CD4-positive, alpha-beta T cell treated with Interleukin-1 beta for 1 hour (primary cell): ENCODE results near the gene KCTD15.

Source experiments
- DNase-seq, 2 donors: peaks; one replicate each; pipeline ENCODE4 v3.0.0-alpha.2; 2020 to 2022

The KCTD15 gene

DNA sequence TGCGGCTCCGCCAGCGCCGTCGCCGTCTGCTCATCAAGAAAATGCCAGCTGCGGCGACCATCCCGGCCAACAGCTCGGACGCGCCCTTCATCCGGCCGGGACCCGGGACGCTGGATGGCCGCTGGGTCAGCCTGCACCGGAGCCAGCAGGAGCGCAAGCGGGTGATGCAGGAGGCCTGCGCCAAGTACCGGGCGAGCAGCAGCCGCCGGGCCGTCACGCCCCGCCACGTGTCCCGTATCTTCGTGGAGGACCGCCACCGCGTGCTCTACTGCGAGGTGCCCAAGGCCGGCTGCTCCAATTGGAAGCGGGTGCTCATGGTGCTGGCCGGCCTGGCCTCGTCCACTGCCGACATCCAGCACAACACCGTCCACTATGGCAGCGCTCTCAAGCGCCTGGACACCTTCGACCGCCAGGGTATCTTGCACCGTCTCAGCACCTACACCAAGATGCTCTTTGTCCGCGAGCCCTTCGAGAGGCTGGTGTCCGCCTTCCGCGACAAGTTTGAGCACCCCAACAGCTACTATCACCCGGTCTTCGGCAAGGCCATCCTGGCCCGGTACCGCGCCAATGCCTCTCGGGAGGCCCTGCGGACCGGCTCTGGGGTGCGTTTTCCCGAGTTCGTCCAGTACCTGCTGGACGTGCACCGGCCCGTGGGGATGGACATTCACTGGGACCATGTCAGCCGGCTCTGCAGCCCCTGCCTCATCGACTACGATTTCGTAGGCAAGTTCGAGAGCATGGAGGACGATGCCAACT is 24.4 kb upstream of the KCTD15 start:
- no peak for DNase-seq

DNA sequence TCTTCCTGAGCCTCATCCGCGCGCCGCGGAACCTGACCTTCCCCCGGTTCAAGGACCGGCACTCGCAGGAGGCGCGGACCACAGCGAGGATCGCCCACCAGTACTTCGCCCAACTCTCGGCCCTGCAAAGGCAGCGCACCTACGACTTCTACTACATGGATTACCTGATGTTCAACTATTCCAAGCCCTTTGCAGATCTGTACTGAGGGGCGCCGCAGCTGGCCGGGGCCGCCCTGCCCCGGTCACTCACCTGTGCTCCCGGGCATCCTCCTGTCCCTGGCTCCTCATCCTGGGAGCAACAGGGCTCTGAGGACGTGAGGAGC is 23.9 kb upstream of the KCTD15 start:
- DNase-seq = no peak

DNA sequence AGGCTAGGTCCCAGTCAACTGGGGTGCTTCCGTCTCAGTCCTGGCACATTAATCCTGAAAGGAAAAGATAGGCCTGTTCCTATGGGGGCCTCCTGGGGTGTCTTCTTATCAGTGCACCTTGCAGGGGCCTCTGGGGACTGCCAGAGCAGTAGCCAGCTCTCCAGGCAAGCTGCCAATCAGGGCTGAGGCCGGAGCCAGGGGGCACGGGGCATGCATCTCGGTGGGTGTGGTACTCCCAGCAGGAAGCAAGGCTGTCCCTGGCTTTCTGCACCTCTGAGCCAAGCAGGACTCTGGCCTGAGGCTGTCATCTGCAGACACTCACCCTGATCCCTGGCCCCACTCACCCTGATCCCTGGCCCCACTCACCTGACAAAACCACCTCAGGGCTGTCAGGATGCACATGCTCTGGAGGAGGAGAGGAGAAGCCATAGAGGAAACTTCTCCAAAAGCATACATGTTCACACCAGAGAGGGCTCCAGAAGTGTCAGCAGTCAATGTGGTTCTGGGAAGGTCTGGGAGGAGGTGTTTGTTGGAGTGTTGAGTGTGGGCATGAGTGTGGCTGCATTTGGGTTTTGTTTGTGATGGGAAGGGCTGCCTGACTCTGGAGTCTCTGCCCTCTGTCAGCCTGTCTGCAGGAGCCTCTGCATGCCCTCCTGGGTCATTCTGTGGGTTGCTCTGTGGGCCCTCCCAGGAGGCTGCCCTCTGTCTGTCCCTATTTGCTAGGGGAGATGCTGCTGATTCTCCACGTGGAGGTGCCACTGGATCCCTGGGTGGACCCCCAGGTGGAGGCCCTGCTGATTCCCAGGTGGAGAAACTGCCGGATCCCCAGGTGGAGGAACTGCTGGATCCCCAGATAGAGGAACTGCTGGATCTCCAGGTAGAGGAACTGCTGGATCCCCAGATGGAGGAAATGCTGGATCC is 22.7 kb upstream of the KCTD15 start:
- no peak for DNase-seq

GRCh38 chr19:33774751-33775150 is 21.9 kb upstream of the KCTD15 start:
- no peak for DNase-seq

GRCh38 chr19:33775731-33776487 is 20.8 kb upstream of the KCTD15 start:
- DNase-seq = no peak

GRCh38 chr19:33777351-33777750 is 19.3 kb upstream of the KCTD15 start:
- DNase-seq = no peak

- DNase-seq = no peak
These were observed 18.9 kb upstream of the KCTD15 start for GRCh38 chr19:33777753-33778088.

DNA sequence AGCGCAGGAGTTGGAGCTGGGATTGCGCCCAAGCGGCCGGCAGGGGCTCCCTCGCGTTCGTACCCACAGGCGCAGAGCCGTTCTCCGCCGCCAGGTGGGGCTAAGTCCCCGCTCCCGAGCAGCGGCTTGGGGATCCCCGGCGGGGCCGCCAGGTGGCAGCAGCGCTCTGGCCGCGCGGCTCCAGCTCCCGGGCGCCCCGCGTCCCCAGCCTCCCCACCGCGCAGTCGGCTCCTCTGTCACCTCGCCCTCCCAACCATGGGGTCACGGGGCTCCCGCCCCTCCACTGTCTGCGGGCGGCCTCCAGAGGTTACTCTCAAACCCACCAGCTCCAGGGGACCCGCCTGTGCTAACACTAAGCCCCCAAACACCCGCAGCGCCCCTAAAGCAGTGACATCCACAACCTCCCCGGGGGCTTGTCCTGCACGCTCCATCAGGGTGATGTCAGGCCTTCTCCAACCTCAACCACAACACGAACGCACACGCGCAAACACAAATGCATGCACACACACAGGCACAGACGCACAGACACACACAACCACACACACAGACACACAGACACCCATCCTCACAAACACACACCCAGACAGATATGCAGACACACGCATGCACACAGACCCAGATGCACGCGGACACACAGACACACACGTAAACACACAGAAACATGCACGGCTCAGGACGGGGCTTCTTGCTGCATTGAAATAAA is 18.4 kb upstream of the KCTD15 start:
- peak; percentile 82 to 84 for DNase-seq

DNA sequence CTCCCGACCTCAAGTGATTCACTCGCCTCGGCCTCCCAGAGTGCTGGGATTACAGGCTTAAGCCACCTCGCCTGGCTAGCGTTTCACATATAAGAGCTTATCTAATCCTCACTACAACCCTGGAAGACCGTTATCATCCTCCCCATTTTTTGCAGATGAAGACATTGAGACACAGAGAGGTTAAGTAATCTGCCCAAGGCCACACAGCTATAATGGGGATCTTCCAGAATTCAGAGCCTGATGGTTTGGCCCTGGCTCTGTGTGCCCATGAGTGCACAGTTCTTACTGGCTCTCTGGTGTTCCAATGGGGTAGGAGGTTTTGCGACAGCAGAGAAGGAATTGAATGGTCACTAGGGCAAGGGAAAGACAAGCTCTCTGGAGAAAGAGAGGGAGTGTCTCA is 16.8 kb upstream of the KCTD15 start:
- DNase-seq = no peak

- no peak for DNase-seq
These were observed 16.4 kb upstream of the KCTD15 start for GRCh38 chr19:33780251-33780650.

DNA sequence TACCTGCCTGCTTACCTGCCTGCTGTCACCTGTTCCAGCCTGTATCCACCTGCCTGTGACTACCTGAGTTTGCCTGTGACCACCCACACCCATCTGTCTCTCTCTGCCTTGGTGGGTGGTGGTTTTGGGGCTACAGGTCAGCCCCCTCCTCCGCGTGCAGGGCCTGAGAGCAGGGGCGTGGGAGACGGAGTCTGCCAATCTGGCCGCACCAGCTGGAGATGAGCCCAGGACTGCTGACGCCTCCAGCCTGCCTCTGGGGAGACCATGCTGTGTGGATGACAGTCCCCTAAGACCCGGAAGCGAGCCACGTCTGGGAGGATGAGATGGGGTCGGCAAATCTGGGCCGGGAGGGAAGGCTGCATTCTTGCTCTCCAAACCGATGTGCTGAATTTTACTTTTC is 15.9 kb upstream of the KCTD15 start:
- DNase-seq = no peak

DNA sequence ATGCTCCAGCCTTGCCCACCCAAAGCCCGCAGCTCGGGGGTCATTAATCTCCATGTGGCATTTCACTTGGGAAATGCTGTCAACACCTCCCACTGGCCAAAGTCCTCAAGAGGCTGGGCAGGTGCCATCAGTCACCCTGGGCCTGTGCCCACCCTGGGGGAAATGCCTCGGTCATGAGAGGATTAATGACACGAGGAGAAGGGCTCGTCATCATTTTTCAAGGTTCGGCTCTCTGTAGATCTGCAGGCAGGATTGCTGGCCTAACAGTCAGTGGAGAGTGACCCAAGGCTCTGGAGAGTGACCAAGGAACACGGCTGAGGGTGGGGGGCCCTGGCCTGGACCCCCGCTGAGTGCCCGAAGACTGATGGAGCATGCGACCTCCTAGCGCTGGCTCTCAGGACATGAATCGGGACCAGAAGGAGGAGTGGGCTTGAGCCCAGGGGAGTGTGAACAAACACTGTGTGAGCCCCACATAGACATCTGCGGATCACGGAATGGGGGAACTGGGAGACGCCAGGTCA is 15.2 kb upstream of the KCTD15 start:
- DNase-seq = no peak

DNA sequence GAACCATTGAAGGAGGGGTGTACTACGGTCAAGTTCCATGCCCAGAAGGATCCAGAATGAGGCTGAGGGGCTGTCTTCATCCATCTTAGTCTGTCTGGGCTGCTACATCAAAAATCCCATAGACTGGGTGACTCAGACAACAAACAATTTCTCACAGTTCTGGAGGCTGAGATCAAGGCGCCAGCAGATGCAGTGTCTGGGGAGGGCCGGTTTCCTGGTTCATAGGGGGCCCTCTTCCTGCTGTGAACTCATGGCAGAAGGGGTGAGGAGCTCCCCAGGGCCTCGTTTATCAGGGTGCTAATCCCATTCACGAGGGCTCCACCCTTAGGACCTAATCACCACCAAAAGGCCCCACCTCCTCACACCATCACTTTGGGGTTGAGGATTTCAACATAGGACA is 14.7 kb upstream of the KCTD15 start:
- no peak for DNase-seq

DNA sequence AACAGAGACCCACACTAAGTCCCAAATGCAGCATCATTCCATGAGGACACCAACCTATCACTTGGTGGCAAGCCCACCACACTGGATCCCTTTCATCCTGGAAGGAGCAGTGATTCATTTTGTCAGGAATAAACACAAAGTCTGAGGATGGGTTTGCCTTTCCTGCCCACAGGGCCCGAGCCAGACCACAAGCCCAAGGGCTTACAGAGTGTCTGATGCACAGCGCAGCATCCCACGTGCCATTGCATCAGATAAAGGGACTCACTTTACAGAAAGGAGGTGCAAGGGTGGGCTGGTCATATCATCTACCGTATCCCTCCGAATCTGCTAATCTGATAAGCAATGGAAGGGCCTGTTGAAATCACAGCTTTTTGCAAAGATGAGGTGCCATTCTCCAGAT is 12.2 kb upstream of the KCTD15 start:
- DNase-seq = no peak

DNA sequence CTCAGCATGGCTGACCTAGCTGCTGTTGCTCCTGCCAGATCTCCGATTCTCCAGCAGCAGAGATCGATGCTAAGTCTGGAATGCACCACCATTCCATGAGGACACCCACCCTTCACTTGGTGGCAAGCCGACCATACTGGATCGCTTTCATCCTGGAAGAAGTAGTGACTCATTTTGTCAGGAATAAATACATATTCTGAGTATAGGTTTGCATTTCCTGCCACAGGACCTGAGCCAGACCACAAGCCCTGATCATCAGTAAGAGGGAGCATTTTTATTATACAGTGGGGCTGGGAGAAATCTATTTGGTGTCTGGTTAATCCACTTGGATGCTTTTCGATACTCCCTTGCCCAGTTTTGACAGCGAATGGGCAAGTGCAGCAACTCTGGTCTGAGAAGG is 10.9 kb upstream of the KCTD15 start:
- DNase-seq = no peak

DNA sequence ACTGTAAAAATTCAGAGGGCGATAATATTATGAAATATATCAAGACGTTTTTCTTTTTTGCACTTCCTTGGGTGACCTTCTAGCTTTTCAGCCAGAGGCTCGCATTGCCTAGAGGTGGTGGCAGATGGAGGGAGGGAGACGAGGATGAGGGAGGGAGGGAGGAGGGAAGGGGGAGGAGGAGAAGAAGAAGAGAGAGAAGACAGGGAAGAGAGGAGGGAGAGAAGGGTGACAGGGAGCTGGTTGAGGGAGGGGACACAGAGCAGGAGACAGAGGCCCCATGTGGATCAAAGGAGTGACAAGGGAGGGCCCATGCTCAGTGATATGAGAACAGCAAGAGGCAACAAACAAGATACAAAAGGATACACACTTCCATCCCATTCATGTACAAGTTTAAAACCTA is 8.0 kb upstream of the KCTD15 start:
- DNase-seq = no peak

DNA sequence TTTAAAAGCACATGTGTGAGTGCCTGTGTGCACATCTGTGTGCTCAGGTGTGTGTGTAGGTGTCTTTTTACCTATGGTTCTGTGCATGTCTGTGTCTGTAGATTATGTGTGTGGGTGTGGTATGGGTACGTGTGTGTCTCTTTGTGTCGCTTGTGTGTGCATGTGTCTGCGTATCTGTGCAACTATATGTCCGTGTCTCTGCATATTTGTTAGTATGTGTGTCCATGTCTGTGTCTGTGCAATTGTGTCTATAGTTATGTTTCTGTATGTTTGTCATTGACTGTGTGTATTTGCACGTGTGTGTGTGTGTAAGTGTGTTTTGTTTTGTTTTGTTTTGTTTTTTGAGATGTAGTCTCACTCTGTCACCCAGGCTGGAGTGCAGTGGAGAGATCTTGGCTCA is 7.3 kb upstream of the KCTD15 start:
- no peak for DNase-seq

GRCh38 chr19:33794683-33795369 is 1.8 kb upstream of the KCTD15 start:
- no peak for DNase-seq

DNA sequence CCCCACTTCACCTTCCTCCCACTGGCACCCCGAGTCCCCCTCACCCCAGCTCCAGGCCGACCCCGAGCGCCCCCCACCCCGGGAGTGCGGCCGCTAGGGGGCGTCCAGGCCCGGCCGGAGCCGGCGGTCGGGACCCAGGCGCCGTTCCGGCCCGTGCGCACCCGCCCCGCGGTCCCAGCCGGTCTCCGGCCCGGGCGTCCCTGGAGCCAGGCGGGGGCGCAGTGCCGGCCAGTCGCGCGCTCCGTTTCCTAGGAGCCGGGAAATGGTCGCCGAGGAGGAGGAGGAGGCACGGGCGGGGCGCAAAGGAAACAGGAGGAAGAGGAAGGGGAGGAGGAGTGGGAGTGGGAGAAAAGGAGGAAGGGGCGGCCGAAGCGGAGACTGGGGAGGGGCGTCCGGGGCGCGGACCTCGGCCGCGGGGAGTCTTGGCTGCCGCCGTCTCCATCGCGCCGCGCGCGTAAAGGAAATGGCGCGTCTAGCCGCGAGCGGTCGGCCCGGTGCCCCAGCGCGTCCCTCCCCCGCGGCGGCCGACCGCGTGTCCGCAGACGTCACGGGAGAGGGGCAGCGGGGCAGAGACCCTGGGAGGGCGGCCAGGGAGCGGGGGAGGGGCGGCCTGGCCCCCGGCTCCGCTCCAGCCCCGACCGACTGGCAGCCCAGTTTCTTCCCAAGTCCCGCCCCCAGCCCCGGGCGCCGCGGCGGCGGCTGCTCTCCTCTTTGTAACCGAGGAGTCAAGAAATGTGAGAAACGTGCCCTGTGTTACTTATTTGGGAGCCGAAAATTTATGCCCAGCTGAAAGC is 1.1 kb upstream of the KCTD15 start:
- peak; percentile 43 to 54 for DNase-seq

DNA sequence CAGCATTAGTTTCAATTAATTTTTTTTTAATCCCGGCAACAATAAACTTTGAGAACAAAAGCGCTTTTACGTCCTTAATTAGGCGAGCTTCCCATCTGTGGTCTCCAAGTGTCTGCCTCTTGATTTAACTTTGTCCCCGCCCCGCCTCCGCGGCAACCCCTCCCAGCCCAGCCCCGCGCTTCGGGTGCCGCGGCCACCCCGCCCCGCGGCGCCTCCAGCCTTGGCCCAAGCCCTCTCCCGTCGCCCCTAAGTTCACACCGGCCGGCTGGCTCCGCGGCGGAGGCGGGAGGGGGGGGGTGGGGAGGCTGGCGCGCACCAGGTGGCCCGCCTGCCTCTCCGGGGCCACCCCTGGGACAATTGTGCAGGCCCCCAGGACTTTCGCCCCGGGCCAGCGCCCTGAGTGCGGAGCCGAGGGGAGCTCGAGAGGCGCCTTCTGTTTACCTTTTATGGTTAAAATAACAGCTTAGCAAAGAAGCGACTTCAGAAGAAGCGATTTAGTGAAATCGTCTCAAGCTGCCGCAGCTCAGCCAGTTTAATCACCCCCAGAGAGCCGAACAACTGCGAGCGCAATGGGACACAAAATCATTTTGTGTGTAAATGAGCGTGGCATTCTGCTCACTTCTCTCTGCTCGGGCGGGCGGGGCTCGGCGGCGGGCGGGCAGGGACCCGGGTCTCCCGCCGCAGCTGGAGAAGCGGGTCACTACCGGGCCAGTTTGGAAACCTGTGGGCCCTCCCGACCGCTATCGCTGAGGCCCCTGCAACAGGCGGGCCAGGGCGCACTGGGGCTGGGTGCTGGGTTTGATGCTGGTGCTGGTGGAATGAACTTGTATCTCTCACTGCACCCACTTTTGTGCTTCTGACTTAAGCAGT is 1.4 kb downstream of the KCTD15 start:
- no peak for DNase-seq
